HG03354 (cell line): Measurements from ENCODE around the gene KRT2.

Source experiments
- ATAC-seq: cut with Tn5 transposase; IDR thresholded peaks from one replicate; pipeline ENCODE4 v1.9.1; 2021; ENCODE audit warnings: mild to moderate bottlenecking; ENCODE audit not compliant: unreplicated experiment, poor library complexity, severe bottlenecking

Gene KRT2

GRCh38 chr12:52669426-52669825 is 17.4 kb upstream of the KRT2 start:
- ATAC-seq, result no peak

DNA sequence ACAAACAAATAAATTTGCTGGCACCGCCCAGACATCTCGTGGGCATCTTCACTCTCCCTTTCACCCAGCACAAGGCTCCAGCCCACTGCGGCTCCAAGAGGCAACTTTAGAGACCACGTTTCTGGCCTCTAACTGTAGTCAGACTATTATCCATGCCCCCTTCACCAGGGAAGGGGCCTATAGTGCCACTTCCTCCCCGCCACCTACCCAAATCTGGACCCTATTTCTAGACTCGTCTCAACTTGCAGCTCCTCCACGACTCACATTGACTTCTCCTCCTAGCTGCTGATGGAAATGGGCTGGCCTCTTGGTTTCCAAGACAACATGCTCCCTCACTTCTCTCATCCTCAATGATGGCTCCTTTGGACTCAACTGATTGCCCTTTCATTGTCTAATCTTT is 15.9 kb upstream of the KRT2 start:
- ATAC-seq, result no peak

DNA sequence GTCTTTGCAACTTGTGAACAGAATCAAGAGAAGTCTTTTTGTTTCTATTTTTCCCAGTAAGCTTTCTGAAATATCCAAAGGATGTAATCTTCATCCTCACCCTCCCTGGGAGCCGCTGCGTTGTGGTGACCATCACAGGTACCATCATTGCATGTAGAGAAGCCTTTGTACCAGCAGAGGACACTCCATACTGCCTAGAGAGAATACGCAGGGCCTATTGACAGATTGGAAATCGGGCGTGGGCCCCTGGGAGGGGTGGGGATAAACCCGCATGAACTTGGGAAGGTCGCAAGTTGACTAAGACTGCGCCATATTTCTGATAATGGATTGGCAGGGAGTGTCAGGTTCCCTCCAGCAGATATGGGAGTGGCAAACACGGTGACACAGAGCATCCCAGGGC is 15.5 kb upstream of the KRT2 start:
- ATAC-seq, result no peak

DNA sequence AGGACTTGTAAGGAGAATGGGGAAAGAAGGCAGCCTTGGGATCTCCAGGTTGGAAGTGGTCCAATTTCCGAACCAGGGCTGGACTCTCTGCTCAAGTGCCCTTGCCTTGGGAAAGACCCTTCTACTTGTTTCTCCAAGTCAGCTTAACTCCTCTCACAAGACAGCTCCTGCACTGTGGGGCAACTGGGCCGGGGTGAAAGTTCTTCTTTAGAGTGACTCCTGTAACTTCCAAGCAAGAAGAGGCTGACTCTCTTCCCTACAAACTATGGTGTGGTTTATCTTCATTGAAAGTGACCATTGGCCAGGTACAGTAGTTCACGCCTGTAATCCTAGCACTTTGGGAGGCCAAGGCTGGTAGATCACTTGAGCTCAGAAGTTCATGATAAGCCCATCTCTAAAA is 14.5 kb upstream of the KRT2 start:
- ATAC-seq, result no peak

GRCh38 chr12:52663420-52663819 is 11.4 kb upstream of the KRT2 start:
- no peak for ATAC-seq

DNA sequence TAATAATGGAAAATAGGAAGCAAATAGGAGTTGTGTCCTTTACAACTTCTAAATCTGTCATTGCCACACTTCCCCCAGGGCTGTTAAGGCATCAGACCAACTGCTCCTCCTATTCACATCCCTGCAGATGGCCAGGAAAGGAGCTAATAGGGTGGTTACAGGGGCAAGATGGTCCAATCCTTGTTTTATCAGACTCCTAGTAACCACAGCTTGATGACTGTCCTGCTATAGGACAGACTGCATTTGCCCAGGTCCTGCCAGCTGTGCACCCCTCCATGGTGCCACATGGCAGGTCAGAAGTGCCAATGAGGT is 10.9 kb upstream of the KRT2 start:
- no peak for ATAC-seq

DNA sequence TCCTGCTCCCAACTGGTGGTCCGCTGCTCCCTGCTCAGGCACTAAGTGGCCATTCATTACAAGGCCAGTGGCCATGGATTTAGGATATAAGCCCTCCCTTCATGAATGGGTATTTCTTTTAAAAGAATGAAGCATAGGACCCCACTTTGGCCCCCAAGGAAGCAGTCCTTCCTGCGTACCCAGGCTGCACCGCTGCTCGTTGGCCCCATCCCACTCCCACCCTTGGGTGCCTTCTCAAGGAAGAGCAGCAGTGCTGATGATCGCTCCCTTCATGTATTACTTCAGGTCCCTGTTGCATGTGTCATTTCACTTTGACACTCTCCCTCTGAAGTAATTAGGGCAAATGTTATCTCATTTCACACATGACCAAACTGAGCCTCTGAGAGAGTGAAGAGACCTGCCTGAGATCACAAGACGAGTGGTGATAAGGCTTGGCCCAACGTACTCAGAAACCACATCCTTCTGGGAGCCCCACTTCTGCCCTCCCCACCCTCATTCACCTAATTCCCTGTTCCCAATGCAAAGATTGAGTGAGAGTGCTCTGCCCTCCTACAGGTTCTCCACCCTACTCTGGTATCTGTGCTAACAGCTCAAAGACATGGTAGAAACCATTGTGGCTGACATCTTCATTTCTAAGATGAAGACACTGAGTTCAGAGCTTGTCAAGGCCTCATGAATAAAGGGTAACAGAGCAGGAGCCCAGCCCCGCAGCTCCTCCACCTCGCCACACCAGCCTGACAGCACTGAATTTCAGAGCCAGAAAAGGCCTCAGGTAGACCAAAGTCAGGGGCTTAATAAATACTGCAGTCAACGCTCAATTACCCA is 10.3 kb upstream of the KRT2 start:
- no peak for ATAC-seq

DNA sequence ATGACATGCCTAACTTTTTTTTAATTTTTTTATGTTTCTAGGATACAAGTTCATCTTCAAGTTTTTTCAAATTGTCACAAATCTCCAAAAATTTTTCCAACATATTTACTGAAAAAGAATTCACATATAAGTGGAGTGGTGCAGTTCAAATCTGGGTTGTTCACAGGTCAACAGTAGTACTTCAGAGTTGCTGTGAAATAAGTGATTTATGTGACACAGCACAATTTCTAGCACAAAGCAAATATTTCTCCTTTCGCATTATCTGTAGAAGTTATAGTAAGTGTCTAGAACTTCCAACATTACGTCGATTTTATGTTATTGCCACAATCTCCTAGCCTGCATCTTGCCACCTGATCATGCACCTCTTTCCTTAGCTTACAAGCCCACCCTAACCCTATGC is 9.7 kb upstream of the KRT2 start:
- ATAC-seq, result no peak

- ATAC-seq, result no peak
Measured at GRCh38 chr12:52660934-52661499, 9.0 kb upstream of the KRT2 start.

GRCh38 chr12:52659951-52660350 is 7.9 kb upstream of the KRT2 start:
- ATAC-seq, result no peak

DNA sequence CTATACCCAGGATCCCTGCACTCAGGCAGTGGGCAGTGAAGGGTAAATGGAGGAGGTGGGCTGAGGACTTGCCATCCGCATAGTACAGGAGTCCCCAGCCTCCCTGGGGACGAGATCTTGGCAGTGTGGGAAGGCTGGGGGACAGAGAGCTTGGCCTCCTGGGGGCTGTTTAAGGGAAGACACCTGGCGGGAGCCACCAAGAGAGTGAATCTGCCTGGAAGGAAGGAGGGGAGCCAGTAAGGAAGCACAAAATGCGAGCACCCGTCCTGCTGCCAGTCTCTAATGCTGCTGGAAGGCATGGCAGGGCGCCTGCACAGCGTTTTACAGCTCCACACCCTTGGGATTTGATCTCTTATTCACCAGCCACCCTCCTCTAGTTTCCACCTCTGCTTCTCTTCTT is 7.4 kb upstream of the KRT2 start:
- no peak for ATAC-seq

DNA sequence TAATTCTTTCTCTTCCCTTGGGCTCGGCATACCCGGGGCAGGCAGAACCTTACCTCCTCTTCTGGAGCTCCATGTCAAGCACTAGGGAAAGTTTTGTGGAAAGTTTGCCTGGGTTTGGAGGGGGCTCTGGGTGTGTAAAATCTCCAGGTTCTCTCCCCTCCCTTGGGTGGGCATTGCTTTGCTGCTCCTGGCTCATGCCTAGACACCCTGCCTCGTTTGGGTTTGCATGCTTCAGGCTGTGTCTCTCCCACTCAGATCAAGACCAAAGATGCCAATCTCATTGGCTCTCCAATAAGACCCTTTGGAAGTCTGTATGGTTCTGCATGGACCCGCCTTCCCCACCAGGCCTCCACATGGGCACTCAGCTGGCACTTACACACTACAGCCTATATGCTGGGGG is 6.2 kb upstream of the KRT2 start:
- ATAC-seq, result no peak

- ATAC-seq, result no peak
Measured at GRCh38 chr12:52657250-52657902, 5.4 kb upstream of the KRT2 start.

DNA sequence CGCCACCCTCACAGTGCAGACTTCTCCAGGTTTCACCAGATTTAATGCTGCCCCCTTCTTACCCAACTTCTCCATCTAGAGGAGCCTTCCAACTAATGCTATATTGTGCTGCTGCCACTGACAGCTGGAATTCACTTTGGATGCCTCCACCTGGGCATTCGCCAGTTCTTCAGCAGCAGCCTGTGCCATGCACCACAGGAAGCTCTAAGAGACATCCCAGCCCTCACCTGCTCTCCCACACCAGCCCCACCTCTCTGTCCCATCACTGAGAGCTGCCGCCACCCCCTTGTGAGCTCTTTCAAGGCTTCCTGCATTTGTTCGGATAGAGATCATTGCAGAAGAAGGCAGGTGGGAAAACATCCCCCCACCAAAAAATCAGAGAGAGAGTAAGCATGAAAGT is 4.6 kb upstream of the KRT2 start:
- ATAC-seq, result no peak

GRCh38 chr12:52655720-52656124 is 3.7 kb upstream of the KRT2 start:
- no peak for ATAC-seq

DNA sequence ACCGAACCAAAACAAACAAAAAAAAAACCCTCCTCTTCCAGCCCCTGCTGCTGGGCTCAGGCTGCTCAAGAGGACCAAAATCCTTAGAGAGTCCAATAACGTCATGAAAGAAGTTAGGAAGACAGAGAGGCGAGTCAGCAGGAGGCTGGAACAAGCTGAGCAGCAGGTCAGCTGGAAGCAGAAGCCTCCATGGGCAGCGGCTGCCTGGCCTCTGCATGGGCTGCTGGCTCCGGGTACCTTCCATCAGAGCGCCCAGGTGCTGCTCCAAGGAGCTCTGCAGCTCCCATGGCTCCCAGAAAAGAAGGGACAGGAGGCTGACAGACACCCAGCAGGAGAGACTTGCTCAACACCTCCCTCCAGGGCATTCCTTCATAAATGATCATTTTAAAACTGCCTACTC is 3.2 kb upstream of the KRT2 start:
- no peak for ATAC-seq

DNA sequence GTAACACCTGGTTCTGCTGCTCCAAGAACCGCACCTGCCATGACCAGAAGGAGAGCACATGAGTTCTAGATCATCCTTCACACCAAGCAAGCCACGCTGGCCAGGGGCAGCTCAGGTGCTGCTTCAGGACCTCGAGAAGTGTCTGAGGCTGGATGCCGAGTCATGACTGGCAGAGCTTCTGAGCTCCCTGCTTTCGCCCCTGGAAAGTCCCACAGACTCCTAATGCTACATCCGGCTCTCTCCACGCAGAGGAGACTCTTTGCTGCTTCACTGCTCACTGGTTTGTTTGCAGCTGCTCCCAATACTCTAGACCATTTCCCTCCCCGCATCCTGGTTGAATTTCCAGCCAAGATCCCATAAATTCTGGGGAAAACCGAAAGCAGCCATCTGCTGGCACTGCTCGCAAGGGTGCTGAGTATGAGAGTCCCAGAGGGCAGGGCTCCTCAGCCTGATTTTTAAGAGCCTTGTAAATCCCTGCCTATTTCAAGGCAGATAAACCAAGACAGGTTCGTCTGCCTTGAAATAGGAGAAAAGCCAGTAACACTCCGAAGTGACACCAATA is 1.4 kb downstream of the KRT2 start:
- ATAC-seq, result no peak

DNA sequence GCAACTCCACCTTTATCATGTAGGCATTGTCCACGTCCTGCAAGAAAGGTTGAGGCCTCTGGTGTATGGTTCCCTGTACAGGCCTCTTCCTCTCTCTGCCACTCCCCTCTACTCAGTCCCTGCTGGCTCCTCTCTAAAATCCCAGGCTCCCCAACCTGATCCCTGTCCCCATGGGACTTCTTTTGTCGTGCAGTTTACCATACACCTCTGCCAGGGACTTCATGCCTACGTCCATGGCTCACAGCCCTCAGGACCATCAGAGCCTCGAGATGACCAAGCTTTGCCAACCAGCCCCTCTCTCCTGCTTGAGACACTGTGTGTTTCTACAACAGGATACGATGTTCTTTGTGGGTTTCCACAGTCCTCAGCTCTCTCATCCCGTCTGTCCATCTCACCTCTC is 2.9 kb downstream of the KRT2 start:
- ATAC-seq, result no peak

- no peak for ATAC-seq
Measured at GRCh38 chr12:52648012-52648550, 3.9 kb downstream of the KRT2 start.

DNA sequence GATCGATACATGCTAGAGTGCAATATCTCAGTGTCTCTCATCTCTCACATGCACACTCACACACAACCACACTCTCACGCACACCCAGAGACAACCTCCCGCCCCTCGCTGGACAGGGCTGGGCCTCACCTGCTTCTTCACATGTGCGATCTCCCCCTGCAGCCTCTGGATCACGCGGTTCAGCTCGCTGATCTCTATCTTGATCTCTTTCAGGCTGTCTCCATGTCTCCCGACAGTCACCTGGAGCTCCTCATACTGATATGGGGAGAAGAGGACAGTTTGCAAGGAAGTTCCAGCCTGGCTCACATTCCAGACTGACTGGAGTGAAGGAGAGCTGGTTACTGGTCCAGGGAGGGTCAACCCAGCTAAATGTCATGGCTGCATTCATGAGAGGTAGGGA is 4.4 kb downstream of the KRT2 start:
- ATAC-seq, result no peak

DNA sequence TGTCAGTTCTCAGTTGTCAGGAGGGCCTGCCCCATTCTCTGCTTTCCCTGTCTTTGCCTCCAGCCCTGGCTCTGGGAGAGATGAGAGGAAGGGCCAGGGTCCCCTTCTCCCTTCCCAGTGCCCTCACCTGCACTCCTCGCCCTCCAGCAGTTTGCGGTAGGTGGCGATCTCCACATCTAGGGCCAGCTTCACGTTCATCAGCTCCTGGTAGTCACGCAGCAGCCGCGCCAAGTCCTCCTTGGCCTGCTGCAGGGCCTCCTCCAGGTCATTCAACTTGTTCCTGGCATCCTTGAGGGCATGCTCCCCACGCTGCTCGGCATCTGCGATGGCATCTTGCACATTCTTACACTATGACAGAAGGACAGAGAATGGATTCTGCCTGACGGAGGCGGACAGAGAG is 5.4 kb downstream of the KRT2 start:
- ATAC-seq, result no peak
